NCI-H2081 treated with DMSO at 0.1 percent for 48 hours (cell line): ENCODE measurements around the gene POLA1.

ENCODE experiments used
- DNase-seq: peaks from one replicate; lab custom pipeline; 2025; lab: John Stamatoyannopoulos, UW

Gene POLA1

DNA sequence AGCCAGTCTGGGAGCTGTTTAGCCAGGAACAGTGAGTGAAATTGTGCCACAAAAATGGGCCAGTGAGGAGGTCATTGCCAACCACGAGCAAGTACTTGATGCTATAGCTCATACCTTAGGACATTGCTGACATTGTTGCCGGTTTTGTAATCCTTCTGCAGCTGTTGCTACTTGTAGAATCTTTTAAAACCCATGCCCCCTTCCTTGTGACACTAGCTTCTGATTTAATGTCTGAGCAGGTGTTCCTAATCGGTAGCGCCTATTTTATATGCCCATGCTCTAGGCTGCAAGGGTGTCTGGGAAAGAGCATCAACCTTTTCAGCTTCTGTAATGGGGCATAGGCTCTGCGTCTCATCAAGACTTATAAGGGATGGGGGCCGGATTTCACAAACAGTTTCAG lies 2.6 kb downstream of the POLA1 start:
- no peak for DNase-seq

DNA sequence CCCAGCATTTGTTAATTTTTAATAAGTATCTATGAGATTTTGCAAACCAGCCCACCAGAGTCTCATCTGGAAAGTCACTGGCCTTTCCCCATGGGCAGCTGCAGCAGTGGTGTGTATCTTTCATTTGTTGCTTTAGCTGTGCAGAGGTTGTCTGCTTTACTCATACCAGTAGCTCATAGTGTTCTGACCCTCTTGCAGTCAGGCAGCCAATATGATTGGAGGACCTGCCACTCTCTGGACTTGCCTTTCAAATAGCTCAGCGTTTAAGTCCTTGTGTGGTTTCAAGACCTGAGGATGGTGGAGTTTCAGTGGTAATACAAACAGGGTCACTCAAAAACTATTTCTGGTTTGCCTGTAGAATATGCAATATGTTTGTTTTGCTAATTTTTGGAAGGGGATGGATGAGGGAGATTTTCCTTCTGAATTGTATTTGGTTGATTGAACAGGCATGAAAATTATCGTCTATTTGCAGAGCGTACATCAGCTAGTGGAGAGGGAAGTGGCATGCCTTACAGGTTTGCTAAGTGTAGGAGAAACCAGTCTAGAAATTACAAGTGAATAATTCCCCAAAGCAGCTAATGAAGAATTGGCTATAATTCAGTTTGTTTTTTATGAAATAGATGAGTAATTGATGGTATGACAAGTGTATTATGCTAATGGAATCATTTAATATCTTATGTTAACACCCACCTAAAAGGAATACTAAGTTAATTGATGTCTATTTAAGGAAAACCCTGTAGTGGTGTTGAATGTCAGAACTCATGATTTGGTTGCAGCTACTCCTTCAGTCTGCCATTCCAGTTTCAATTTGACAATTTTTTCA lies 8.9 kb downstream of the POLA1 start:
- no peak for DNase-seq

DNA sequence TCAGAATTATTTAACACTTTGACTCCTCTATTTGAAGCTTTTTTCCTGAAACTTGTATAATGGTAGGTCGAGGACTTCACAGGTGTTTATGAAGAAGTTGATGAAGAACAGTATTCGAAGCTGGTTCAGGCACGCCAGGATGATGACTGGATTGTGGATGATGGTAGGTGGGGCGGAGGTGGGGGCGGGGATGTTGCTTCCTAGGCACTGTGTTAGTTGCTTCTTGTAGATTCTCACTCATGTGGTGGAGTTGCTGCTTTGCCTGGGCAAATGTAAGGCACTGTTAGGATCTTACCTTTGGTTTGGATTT lies 9.4 kb downstream of the POLA1 start:
- DNase-seq = no peak

DNA sequence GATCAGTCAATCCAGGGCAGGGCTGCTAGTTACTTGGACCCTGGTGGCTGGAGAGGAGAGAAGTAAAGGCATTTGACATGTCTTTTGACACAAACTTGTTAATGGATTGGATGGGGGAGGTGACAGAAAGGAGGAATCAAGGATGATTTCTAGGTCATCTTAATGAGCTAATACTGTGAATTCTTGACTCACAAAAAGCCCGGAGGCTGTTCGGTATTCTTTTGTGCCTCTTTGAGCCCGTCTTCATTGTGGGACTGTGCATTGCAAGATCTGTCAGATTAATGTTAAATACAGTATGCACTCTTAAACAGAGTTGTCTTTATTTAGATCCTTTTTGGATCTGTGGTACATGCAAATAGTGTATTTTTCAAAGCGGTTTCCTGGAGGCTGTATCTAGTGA lies 25.1 kb downstream of the POLA1 start:
- DNase-seq = no peak

DNA sequence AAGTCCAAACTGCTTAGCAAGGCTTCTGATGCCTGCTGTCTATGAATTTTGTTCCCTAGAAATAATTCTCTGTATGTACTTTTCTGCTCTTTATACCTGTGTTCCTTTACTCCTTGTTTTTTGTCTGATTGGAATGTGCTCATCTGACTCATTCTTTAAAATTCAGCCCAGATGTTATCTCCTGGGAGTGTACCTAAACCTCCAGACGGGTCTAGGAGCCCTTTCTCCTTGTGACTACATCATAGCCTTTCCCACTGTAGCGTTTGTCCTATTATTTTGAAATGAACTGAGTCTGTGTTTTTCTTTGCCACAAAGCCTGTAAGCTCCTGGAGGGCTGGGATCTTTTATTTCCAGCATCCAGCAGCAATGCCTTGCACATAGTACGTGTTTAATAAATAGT lies 26.3 kb downstream of the POLA1 start:
- DNase-seq = no peak

DNA sequence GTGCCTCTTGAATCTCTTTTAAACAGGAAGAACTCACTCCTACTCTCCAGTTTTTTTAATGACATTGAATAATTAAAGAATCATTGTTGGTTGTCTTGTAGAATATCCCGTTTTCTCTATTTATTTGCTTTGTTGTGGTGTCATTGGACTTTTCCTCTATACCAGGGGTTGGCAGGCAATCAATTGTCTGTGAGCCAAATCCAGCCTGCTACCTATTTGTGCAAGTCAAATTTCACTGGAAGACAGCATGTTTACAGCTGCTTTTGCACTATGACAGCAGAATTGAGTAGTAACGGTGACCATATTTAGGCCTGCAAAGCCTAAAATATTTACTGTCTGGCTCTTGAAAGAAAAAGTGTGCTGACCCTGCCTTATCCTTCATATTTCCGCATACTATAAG lies 34.8 kb downstream of the POLA1 start:
- DNase-seq = no peak

DNA sequence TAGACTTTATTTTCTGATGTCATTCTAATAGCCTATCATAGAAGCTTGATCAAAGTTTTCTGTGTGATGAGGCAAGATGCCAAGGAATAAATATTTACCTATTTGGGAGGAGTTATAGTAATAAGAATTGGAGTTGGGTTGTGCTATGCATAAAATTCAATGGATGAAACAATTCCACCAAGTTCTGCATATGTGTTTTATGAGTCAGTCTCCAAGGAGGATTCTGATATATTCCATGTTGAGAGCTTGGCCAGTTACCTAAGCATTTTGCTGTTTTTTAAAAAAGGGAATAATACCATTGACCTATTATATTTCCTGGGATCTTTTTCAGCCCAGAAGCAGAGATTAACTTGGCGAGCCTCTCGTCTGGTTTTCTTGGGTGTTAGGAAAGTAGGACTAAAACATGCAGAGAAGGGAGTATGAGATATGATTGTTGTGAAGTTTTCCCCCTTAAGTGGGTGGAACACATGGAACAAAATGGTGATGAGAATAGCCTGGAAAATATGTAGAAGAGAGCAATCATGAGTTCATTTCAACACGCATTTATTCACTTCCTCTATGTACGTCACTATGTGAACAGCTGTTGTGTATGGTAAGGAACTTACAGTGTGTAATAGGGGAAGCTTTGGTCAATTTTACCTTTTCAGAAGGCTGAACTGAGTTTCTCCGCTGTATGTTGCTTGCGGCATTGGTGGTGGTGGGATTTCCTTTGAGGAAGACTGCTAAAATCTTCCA lies 39.2 kb downstream of the POLA1 start:
- DNase-seq = no peak

DNA sequence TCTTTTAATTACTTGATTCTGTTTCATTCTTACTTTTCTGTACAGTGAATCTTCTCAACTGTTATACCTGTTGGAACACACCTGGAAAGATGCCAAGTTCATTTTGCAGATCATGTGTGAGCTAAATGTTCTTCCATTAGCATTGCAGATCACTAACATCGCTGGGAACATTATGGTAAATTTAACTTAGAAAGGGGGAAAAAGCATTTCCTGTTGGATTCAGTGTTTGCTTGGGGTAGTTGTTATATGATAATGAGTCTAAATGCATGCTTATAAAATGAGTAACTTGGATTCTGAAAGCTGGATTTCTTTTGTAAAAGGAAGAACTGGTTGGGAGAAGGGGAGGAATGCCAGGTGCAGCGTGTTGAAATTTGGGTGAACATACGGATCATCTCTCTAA lies 47.6 kb downstream of the POLA1 start:
- no peak for DNase-seq

DNA sequence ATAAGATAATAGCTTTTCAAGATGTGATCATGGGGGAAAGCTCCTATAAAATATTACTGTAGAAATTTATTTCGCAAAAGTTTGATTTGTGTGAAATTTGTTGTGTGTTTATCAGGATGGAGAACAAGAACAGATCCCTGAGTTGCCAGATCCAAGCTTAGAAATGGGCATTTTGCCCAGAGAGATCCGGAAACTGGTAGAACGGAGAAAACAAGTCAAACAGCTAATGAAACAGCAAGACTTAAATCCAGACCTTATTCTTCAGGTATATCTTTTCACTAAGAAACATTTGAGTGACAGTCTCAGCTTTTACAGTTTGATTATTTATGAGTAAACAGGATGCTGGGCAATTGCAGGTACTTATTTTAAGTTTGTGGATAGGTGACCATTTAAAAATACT lies 54.5 kb downstream of the POLA1 start:
- DNase-seq = no peak

DNA sequence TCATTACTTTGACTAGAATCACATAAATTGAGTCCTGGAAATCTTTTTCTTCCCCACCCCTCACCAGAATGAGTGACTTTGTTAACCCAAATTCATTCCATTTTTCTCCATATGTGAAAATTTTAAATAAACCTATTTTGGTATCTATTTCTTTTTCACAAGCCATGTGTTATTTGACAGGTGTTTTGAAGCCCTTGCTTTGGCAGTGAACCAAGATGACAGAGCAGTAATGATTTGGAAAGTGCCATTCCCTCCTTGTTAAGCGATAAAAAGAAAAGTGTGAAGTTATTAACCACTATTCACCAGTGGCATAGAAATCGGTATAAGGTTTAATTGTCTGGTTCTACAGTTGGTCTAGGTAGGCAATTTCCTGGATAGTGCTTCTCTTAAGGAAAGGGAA lies 66.1 kb downstream of the POLA1 start:
- DNase-seq = no peak

DNA sequence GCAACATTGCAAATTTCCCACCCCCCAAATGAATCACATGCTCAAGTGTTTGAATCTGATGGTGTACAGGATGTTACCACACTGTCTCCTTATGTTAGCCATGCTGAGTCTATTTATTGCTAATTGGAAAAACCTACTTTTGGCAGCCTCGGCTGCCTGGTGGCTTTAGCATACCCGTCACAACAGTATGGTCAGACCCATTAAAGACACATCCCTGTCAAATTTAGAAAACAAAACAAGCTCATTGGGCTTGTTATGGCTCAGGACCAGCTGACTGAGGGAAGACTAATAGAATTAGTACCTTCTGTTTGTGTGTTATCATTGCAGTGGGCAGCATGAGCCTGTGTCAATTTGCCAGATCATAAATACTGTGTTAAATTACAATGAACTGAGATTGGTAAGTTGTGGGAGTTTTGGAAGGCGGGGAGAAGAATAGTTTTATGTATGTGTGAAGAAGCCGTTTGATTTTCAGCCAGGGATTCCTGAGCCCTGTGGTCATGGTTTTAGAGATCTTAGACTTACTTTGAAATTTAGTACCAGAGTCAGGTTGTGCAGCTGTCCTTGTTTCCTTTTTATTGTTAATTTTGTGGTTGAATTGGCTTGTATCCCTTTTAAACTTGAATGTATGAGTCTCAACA lies 66.8 kb downstream of the POLA1 start:
- no peak for DNase-seq

DNA sequence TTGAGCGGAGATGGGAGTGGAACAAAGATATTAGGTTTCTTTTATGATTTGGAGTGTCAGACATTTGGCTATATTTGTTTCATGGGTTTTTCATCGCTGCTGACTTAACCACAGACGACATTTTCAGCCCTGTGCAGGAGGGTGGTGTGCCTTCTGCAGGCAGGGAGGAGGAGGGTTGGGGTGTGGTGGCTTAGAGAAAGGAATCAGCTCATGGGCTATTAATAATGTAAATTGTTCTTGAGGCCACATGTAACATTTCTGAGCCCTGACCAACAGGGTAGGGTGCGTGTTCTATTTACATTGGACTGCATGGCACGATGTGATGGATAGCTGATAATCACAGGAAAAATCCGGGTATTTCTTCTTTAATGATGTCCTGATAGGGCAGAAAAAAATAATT lies 67.6 kb downstream of the POLA1 start:
- DNase-seq = no peak

DNA sequence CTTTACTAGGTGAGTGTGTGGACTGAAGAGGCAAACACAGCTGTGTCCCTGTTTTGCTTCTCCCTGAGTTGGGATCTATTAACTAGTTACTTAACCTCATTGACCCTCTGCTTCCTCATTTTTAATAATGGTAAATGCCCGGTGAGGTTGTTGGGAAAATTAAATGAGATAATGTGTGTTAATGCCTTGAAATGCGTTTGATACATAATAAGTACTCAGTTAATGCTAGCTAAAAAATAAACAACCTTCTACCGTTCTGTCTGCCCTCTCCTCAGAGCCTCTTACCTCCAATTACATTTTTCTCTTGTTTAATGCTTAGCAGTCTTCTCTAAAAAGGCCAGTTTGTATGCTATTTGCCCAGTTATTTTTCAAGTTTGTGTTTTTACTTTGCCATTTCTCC lies 70.3 kb downstream of the POLA1 start:
- DNase-seq = no peak

DNA sequence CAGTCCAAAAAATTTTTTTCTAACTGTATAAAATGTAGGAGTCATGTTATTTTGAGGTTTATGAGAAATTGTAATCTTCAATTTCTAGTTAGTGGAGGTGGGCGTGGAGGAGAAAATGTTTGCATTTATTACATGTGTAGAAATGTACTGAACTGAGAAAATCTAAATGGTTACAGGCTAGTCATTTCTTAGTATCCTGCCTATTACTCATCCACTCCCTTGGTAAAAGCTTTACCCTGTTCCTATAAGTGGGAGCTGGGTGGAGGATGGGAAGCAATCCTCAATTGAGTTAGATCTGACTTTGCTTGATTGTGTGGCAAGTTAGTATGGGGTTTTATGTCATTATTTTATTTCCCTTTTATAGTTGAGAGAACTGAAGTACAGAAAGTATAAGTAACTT lies 73.8 kb downstream of the POLA1 start:
- DNase-seq = no peak

DNA sequence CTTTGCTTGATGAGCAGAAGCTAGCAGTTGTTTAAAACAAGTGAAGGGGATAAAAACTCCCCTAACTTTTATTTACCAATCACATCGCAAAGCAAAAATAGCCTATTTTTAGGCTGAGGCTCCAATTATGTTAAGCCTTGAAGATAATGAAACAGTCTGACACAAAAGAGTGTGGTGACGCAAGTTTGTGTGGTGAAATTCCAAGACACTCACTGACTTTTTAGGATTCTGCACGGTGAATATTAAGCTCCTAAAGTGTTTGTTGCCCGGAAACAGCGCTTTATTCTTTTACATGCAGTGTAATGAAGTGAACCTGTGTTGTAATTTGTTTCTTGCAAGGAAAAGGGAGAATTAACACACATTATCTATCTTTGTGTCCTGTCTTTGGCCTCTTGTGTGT lies 74.8 kb downstream of the POLA1 start:
- DNase-seq = no peak

DNA sequence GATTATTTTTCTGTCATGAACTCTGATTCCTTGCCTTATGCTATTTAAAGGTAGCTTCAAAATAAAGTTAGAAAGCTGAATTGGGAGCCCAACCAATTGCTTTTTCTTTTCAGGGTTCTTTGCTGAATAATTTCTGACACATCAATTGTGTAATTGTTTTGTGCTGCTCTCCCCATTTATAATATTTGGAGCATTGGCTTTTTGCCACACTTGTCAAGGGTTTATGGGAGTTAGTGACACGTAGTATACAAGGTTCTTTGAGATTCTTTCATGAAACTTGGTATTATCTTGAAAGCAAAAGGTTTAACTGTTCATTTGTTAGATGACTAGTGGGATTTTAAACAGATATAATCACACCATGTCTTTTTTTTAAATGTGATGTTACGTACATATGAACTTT lies 80.9 kb downstream of the POLA1 start:
- no peak for DNase-seq

DNA sequence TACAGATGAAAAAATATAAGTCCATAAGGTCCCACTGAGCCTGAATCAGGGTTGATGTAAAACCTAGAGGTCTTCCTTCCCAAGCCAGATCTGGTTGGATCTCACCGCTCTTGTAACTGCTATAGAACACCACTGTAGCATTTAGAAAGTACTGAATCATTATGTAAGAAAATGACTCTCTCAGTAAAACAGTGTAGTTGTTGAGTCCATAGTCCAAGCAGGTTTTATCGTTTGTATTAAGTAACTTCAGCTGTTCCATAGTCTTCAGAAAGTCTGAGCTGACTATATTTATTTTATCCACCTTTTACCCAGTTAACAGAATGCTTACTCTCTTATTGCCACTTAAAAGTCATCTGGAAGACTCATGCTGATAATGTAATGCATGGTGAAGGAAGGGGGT lies 82.2 kb downstream of the POLA1 start:
- DNase-seq = no peak

DNA sequence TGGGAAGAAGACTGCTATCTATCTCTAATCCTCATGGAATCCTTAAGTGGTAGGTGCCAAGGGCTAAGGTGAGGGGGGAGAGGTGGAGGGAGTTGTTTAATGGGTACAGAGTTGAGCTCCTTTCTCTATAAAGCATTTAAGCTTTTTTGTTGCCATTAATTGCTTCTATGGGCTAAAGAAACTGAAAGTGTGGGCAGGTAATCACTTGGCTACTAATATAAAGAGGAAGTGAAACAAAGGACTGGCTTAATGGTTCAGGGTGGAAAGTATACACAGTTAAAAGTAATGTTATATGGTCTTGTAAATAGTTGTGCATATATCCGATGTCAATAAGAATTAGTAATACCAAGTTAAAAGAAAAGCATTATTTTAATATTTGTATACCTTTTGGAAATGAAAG lies 83.9 kb downstream of the POLA1 start:
- DNase-seq = no peak

DNA sequence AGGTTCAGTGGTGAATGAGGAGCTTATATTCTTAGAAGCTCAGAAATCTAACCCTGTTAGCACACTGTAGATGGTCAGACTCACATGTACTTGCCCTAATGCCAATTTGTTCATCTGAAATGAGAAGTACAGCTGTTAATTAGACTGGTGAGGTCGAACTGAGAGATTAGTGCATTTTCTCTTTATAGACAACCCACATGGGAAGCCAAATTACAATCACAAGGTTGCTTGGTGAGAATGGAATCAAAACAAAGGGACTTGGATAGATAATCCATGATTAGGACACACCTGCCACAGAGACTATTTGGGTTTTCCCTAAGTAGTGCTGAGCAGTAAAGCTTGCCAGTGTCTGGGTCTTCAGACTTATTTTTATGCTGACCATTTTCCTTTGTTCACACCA lies 88.3 kb downstream of the POLA1 start:
- DNase-seq = no peak

DNA sequence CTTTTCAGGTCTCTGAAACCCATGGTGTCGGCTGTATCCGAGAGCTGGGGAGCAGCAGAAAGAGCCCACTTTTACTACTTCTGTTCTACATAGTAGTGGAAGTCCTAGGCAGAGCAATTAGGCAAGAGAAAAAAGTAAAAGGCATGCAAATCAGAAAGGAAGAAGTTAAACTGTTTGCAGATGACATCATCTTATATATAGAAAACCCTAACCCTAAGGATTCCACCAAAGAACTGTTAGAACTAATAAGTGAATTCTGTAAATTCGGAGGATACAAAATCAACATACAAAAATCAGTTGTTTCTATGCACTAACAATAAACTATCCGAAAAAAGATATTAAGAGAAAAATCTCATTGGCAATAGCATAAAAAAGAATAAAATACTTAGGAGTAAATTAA lies 95.3 kb downstream of the POLA1 start:
- no peak for DNase-seq

DNA sequence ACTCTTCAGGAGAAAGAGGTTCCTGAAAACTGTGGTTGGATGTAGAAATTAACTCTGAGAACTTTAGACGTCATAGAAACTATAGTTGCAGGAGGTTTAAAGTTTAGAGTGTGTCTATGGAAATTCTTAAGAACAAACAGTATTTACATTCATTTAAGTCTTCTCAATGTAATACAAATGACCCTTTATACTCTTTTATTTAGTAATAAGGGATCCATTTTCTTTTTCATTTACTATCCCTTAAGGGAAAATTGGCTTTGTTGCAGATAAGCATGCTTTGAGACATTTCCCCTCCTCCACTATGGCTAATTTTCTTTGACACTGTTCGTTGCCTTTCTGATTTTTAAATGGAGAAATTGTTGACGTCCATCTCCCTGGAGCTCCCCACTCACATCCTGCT lies 96.4 kb downstream of the POLA1 start:
- DNase-seq = no peak

DNA sequence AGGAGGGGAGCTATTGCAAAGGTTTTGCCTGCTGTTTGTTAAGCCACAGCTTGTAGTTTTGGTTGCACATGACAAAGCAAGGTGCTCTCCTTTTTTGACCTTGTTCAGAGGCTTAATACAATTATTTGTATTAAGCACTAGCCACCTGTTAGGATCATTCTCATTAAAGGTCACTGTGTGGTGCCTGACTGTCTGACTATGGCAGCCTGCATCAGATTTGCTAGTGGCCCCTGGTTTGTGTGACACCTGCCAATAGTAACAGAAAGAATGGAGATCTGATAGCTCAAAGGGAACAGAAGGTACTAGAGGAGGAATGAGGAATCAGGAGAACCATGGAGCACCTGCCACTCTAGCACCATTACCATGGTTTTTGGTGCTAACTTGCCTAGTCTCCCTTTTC lies 102.5 kb downstream of the POLA1 start:
- no peak for DNase-seq

DNA sequence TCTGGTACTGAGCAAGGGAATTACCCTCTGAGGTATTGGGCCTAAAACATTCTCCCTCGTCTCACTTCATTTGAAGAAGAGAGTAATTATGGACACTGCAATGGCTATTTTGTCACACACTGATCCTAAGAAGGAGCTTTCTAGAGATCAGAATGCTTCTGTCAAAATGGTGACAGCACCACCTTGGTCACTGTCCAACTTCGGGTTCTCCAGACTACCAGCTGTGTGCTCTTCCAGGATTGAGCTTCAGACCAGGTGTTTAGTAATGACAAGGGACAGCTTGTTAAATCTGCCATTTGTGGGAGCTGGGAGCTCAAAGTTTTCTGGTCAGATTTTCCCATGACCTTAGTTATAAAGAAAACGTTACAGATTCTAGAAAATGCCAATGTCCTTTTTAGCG lies 105.4 kb downstream of the POLA1 start:
- no peak for DNase-seq

DNA sequence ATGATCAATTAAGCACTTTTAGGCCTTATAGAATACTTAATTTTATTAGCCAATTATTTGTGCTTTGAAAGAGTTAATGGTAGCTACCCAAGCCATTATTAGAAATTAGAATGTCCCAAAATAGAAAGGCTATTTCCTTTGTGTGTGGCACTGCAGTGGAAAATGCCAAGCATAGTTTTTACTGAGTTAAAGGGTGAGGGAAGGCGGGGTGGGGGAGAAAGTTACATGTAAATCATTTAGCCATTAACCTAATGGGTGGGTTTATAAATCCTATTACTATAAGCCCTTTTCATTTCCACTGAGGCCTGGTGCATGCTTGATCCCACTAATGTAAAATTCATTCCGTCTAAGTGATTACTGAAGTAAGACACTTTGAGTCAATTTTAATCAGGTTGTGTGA lies 105.8 kb downstream of the POLA1 start:
- DNase-seq = no peak
